Naive B cell (primary cell): ENCODE results near the gene CSPG4. TPM values are rescaled to one million over a fixed set of nuclear protein-coding genes. Genes with fewer than 3 reads are reported as not detected.
"Not testable (repeated sequence)": the region's sequence is repeated elsewhere in the genome, so short reads cannot be mapped to it uniquely, and the experiment has no call there.

Experiments
- ATAC-seq, 2 donors: fragments of 150-1000 bp; cut with Tn5 transposase; 2 replicates each; pipeline ENCODE4 v1.10.0; 2021; ENCODE audit warnings: low read depth in 2 of 2, mild to moderate bottlenecking in 2 of 2, moderate library complexity in 2 of 2
- DNase-seq: peaks from one replicate; pipeline ENCODE4 v3.0.0; 2022
- H3K27ac Mint-ChIP-seq, 6 donors: one replicate each; pipeline ENCODE4 v1.8.0; 2020 to 2022; ENCODE audit warnings: mild to moderate bottlenecking in 6 of 6, mixed read lengths in 6 of 6, moderate library complexity in 5 of 6, inconsistent platforms in 2 of 6
- H3K27me3 Mint-ChIP-seq, 3 donors: one replicate each; pipeline ENCODE4 v1.8.0; 2021 to 2022; ENCODE audit warnings: mixed read lengths in 3 of 3, mild to moderate bottlenecking in 1 of 3
- H3K36me3 Mint-ChIP-seq, 2 donors: one replicate each; pipeline ENCODE4 v1.8.0; 2020 to 2022; ENCODE audit warnings: mixed read lengths in 2 of 2, inconsistent platforms in 1 of 2, mild to moderate bottlenecking in 1 of 2
- H3K4me1 Mint-ChIP-seq, 3 donors: one replicate each; pipeline ENCODE4 v1.8.0; 2020 to 2022; ENCODE audit warnings: mixed read lengths in 3 of 3, inconsistent platforms in 1 of 3, mild to moderate bottlenecking in 1 of 3, moderate library complexity in 1 of 3
- H3K4me3 Mint-ChIP-seq, 8 donors: one replicate each; pipeline ENCODE4 v1.8.0; 2020 to 2022; ENCODE audit warnings: mild to moderate bottlenecking in 8 of 8, mixed read lengths in 8 of 8, moderate library complexity in 8 of 8, inconsistent platforms in 2 of 8
- H3K9me3 Mint-ChIP-seq, 7 donors: one replicate each; pipeline ENCODE4 v1.8.0; 2020 to 2022; ENCODE audit warnings: mixed read lengths in 7 of 7, mild to moderate bottlenecking in 5 of 7, inconsistent platforms in 2 of 7, moderate library complexity in 1 of 7
- polyA plus RNA-seq, 6 donors: library from polyadenylated mRNA; unstranded; fragments of 300-500 nt; fragmentation: Illumina TruSeq; gene quantifications; one replicate each; pipeline ENCODE4 v1.2.3, GENCODE V29; 2021; ENCODE audit warnings: low read depth in 6 of 6

Gene CSPG4, protein sequence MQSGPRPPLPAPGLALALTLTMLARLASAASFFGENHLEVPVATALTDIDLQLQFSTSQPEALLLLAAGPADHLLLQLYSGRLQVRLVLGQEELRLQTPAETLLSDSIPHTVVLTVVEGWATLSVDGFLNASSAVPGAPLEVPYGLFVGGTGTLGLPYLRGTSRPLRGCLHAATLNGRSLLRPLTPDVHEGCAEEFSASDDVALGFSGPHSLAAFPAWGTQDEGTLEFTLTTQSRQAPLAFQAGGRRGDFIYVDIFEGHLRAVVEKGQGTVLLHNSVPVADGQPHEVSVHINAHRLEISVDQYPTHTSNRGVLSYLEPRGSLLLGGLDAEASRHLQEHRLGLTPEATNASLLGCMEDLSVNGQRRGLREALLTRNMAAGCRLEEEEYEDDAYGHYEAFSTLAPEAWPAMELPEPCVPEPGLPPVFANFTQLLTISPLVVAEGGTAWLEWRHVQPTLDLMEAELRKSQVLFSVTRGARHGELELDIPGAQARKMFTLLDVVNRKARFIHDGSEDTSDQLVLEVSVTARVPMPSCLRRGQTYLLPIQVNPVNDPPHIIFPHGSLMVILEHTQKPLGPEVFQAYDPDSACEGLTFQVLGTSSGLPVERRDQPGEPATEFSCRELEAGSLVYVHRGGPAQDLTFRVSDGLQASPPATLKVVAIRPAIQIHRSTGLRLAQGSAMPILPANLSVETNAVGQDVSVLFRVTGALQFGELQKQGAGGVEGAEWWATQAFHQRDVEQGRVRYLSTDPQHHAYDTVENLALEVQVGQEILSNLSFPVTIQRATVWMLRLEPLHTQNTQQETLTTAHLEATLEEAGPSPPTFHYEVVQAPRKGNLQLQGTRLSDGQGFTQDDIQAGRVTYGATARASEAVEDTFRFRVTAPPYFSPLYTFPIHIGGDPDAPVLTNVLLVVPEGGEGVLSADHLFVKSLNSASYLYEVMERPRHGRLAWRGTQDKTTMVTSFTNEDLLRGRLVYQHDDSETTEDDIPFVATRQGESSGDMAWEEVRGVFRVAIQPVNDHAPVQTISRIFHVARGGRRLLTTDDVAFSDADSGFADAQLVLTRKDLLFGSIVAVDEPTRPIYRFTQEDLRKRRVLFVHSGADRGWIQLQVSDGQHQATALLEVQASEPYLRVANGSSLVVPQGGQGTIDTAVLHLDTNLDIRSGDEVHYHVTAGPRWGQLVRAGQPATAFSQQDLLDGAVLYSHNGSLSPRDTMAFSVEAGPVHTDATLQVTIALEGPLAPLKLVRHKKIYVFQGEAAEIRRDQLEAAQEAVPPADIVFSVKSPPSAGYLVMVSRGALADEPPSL (N-terminal part only)
- under 1 TPM in 2 of 6 donors, not detected in 4; 0.03 to 0.07 TPM for polyA plus RNA-seq

DNA sequence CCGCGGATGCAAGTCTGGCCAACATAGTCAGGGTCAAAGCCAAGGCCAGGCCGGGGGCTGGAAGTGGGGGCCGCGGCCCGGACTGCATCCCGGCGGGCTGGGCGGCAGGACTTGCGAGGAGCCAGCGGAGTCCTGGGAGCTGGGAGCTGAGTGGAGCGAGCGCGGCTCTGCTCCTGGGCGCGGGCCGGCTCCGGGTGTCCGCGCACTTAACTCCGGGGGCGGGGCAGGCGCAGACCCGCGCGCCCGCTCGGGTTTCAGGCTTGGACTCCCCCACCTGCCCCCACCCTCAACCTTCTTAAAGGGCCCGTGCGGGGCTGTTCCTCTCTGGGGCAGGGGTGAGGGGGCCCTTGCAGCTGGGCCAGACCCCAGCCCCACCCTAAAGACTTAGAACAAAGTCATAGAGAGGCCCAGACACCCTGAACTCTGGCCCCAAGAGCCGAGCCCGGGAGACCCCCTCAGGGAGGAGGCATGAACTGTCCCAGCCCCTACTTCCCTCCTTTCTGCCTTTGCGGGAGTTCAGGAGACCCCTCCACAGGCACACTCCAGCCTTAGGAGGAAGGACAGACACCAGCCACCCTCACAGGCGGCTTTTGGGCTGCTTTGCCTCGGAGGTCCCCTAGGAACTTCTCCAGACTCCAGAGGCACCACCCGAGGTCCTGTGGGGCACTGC lies at the start of gene CSPG4:
Gene CSPG4, minus strand, starts transcription at position 181 of the 670 bp plus-strand sequence. Its CDS starts 93 bp downstream, at position 88.
- no peaks in the 10 kb centered on the region for H3K36me3 Mint-ChIP-seq
- no peak within 1 kb of the TSS for H3K4me3 Mint-ChIP-seq
- peaks cover 0 to 5% (median 3%) of the 10 kb centered on the region in 3 donors for H3K4me1 Mint-ChIP-seq
- H3K27me3 Mint-ChIP-seq, result peaks cover 15 to 26% (median 21%) of the 10 kb centered on the region in 3 donors
- DNase-seq, result no peak
- H3K27ac Mint-ChIP-seq, result peak within 1 kb of the TSS in 1 of 6 donors; percentile 52
- H3K9me3 Mint-ChIP-seq, result peaks cover 0 to 1% (median 0%) of the 10 kb centered on the region in 7 donors
- peak; percentile 3 to 35 for ATAC-seq

DNA sequence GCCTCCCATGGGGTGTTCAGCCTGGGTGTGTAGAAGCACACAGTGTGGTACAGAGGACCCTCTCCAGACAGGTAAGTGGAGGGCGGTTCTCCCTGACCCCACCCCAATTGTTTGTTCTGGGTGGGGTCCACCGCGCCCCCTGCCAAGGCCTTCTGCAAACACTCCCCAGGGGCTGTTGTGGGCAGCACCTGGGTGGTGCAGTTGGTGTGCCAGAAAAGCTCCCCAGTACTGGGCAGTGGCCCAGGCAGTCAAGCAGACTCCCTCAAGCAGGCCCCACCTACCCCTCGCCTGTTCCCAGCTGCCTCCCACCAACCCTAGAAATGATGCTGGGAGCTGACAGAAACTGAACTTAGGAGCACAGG lies 49.7 kb upstream of the CSPG4 start:
- H3K27ac Mint-ChIP-seq, result peak overlapping the region in 1 of 6 donors; percentile 38
- ATAC-seq, result not testable (repeated sequence)

DNA sequence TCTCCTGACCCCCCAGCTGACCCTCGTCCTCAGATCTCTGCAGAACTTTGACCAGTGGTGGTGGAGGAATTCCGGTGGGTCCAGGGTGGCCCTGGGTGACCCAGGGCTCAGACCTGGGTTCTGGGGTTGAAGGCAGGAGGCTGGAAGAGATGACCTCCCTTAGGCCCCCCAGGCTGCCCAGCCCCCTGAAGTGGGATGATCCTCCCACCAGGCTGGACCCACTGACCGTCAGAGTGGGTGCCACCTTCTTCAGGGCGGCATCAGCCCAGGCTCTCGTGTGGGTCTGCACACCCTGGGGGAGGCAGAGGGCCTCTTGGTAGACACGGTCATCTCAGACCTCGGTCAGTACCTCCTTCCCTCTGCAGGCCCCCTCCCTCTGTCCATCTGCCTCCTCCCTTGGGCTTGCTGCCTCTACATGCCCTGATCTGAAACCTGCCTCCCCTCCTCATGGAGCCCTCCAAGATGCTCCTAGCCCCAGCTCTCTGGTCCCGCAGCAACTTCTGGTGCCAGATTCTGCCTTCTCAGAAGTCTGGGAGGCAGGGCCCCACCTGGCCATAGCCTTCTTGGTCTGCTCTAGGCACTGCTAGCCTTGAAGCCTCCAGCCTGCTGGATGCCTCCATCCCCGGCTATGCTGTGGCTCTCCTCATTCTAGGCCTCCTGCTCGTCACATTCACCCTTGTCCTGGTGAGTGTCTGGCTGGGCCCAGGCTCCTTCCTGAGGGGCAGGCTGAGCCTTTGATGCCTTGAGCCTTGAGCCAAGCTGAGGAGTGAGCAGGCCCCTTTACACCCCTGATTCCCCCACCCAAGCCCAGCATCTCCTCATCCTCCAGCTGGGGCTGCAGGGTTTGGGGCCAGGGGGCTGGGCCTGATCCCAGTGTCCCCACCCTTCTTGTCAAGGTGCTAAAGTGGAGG lies 49.1 kb upstream of the CSPG4 start:
- no peak for DNase-seq
- ATAC-seq, result no peak
- H3K9me3 Mint-ChIP-seq, result no peaks in the 10 kb centered on the region
- no peaks in the 10 kb centered on the region for H3K36me3 Mint-ChIP-seq
- peak overlapping the region in 1 of 8 donors; percentile 24 for H3K4me3 Mint-ChIP-seq
- peaks cover 12 to 23% (median 20%) of the 10 kb centered on the region in 3 donors for H3K4me1 Mint-ChIP-seq
- H3K27ac Mint-ChIP-seq, result peak overlapping the region in 1 of 6 donors; percentile 38
- H3K27me3 Mint-ChIP-seq, result peaks cover 0 to 15% (median 8%) of the 10 kb centered on the region in 3 donors

More for the DNA sequence above, 49.7 kb upstream of the CSPG4 start:
- H3K4me3 Mint-ChIP-seq, DNase-seq, H3K36me3 Mint-ChIP-seq, H3K9me3 Mint-ChIP-seq: not testable (repeated sequence)
- Mint-ChIP-seq H3K27me3 (peaks cover 0 to 15% (median 8%) of the 10 kb centered on the region in 3 donors), H3K4me1 (peaks cover 12 to 23% (median 20%) of the 10 kb centered on the region in 3 donors)

DNA sequence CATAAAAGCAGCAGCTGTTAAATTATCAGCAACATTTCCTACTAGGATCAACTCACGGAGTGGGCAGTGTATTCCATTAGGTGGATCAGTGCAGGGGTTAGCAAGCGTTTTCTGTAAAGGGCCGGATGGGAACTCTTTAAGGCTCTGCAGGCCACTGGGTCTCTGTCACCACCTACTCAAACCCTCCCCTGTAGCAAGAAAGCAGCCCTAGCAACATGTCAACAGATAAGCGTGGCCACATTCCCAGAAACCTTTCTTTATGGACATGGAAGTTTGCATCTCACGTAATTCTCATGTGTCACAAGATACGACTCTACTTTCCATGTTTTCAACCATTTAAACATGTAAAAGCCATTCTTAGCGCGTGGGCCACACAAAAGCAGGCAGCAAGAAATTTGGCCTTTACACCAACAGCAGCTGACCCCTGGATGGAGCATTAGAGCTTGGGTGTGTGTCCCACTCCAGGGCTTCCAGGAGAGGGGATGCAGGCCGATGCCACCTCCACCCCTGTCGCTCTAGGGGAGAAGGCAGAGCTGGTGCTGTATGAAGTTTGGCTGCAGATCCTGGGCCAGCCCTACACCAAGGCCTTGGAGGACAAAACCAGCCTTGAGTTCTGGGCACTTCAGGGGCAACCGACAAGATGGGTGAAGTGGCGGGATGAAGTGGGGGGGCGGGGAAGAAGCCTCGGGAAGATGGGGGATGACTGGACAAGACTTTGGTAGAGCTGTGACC lies 48.2 kb upstream of the CSPG4 start:
- Mint-ChIP-seq H3K4me1 (peaks cover 12 to 23% (median 20%) of the 10 kb centered on the region in 3 donors), H3K9me3 (no peaks in the 10 kb centered on the region), H3K27ac (peak overlapping the region in 2 of 6 donors; percentile 72 to 87), H3K27me3 (peaks cover 0 to 15% (median 8%) of the 10 kb centered on the region in 3 donors), H3K36me3 (no peaks in the 10 kb centered on the region), H3K4me3 (peak overlapping the region in 3 of 8 donors; percentile 9 to 72 (median 49))
- no peak for ATAC-seq
- DNase-seq, result no peak

DNA sequence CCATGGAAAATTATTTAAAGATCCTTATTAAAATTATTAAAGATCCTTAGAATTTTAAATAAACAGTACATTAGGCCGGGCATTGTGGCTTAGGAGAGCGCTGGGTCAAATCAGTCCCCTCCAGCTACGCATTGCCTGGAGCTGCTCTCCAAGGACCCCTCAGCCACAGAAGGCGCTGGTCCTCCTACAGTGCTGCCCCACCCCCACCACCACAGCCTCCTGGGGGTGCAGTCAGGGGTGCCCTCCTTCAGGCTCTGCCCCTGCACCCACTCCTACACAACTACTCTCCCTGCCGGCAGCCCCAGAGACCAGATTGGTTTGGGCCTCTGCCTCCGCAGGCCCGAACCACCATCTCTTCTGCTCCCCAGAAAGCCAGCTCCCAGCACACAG lies 47.5 kb upstream of the CSPG4 start:
- not testable (repeated sequence) for DNase-seq, ATAC-seq, H3K9me3 Mint-ChIP-seq, H3K36me3 Mint-ChIP-seq
- Mint-ChIP-seq H3K4me3 (peak overlapping the region in 4 of 8 donors; percentile 26 to 92 (median 59)), H3K4me1 (peaks cover 12 to 23% (median 20%) of the 10 kb centered on the region in 3 donors), H3K27ac (peak overlapping the region in 3 of 6 donors; percentile 24 to 87 (median 79)), H3K27me3 (peaks cover 0 to 15% (median 8%) of the 10 kb centered on the region in 3 donors)

DNA sequence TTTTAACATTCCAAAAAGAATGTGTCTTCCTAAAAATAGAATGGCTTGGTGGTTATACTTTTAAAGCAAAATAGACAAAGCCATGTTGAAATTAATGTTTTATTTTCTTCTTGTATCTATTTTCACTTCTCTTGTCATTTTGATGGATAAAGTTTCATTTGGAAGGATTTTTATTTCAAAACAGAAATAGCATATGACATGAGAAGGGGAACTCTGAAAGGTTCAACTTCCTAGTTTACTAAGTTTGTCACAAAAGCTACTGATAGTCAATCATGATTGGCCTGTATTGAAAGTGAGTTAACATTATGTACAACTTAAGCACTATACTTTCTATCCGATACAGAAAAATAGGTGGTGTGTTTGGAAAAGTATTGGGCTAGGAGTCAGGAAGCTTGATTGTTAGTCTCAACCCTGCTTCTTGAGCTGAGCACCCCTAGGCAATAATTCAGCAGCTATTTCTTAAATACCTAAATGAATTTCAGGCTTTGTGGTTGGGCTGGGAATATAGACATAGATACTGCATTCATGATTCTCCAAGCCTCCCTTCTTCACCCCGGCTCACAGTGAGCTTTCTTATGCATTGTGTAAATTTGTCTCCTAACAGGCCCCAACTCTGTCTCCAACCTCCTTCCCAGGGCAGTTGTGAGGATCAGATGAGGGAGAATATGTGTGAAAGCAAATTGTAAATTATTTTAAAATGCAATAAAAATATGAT lies 46.9 kb upstream of the CSPG4 start:
- DNase-seq (no peak), ATAC-seq (peak; percentile 43 to 47)
- peaks cover 0 to 15% (median 8%) of the 10 kb centered on the region in 3 donors for H3K27me3 Mint-ChIP-seq
- peak overlapping the region; percentile 87 to 96 (median 93) for H3K4me3 Mint-ChIP-seq
- H3K27ac Mint-ChIP-seq, result peak overlapping the region; percentile 87 to 99 (median 96)
- H3K9me3 Mint-ChIP-seq, result no peaks in the 10 kb centered on the region
- no peaks in the 10 kb centered on the region for H3K36me3 Mint-ChIP-seq
- peaks cover 12 to 23% (median 20%) of the 10 kb centered on the region in 3 donors for H3K4me1 Mint-ChIP-seq

DNA sequence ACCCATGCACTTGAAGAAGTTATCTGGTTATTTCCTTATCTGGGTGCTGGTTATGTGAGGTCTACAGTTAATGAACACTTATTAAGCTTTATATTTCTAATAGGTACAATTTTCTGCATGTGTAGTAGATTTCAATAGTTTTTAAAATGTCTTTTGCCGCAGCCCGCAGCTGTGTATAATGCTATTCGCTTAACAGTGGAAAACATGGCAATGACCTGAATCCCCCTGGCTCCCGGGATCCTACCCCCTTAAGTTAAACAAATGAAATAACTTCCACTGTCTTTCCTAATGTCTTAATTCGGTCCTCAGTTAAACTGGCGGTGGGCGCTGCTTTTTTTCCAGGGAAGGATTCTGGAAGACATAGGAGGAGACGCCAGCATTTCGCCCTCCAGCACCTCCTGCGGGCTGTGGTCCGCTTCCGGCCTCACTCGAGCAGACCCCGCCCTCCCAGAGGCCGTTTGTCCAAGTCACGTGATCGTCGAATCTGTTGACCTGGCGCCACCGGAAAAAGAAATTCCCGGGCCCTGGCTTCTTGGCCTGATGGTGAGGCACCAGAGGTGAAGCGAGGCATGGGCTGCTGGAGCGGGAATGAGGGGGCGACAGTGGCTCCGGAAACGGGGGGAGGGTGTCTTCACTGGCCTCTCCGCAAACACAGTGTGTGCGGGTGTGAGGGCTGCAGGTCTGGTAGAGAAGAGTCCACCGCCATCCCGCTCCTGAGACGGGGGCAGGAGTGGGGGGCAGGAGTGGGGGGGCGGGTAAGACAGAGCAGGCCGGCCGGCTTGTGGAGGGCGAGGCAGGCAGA lies 45.6 kb upstream of the CSPG4 start:
- no peaks in the 10 kb centered on the region for H3K9me3 Mint-ChIP-seq
- DNase-seq (peak; percentile 61), ATAC-seq (peak; percentile 81 to 86)
- no peaks in the 10 kb centered on the region for H3K36me3 Mint-ChIP-seq
- peaks cover 0 to 7% (median 1%) of the 10 kb centered on the region in 3 donors for H3K27me3 Mint-ChIP-seq
- H3K4me1 Mint-ChIP-seq, result peaks cover 12 to 23% (median 20%) of the 10 kb centered on the region in 3 donors
- peak overlapping the region; percentile 87 to 99 (median 96) for H3K27ac Mint-ChIP-seq
- peak overlapping the region; percentile 87 to 96 (median 93) for H3K4me3 Mint-ChIP-seq

DNA sequence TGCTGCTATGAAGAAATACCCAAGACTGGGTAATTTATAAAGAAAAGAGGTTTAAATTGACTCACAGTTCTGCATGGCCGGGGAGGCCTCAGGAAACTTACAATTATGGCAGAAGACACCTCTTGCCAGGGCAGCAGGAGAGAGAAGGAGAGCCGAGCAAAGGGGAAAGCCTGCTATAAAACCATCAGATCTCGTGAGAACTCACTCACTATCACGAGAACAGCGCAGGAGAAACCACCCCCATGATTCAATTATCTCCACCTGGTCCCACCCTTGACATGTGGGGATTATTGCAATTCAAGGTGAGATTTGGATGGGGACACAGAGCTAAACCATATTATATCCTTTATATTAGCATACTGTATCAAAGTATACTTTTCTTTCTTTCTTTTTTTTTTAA lies 42.2 kb upstream of the CSPG4 start:
- peaks cover 12 to 20% (median 19%) of the 10 kb centered on the region in 3 donors for H3K4me1 Mint-ChIP-seq
- DNase-seq, H3K9me3 Mint-ChIP-seq, H3K36me3 Mint-ChIP-seq, ATAC-seq, H3K4me3 Mint-ChIP-seq, H3K27me3 Mint-ChIP-seq: not testable (repeated sequence)
- H3K27ac Mint-ChIP-seq, result peak overlapping the region in 1 of 6 donors; percentile 38

DNA sequence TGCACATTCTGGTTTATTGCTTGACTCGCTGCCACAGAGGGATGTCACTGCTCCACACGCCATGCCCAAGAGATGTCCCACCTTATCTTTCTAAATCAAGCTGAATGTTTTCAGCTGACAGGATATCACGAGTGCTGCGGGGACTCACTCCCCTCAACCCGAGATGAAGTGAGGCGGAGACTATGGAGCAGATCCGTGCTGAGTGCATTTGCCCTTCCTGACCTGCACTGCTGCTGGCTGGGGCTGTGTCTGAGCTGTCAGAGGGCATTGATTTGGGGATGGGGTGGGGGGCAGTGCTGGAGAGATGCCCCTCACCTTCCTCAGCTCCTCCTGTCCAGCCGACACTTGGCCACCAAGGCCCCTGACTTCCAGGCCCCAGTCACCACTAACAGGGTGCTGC lies 40.5 kb upstream of the CSPG4 start:
- Mint-ChIP-seq H3K27me3 (peaks cover 0 to 13% (median 0%) of the 10 kb centered on the region in 3 donors), H3K36me3 (no peaks in the 10 kb centered on the region), H3K4me1 (peaks cover 0 to 3% (median 3%) of the 10 kb centered on the region in 3 donors), H3K27ac (no peak overlapping the region), H3K9me3 (no peaks in the 10 kb centered on the region), H3K4me3 (no peak overlapping the region)
- ATAC-seq, result no peak
- no peak for DNase-seq

DNA sequence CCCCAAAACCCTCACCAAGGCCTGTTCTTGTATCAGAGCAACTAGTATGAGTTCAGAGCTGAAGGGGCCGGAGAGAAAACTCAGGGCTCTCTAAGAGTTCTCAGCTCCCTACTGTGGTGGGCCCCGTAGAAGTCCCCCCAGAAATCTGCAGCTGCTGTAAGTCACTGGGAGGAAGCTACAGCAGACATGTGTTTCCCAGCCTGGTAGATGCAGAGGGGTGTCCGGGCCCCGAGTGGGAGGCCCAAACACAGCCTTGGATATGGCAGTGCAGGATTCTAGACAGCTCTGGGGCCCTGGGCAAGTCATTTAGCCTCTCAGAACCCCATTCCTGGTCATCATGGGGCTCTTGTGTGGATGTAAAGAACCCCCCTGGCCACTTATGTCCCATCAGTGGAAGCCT lies 39.2 kb upstream of the CSPG4 start:
- Mint-ChIP-seq H3K4me3 (no peak overlapping the region), H3K27me3 (peaks cover 0 to 13% (median 0%) of the 10 kb centered on the region in 3 donors), H3K27ac (no peak overlapping the region), H3K9me3 (no peaks in the 10 kb centered on the region), H3K36me3 (no peaks in the 10 kb centered on the region), H3K4me1 (no peaks in the 10 kb centered on the region)
- no peak for ATAC-seq
- no peak for DNase-seq
